ENCODE results near the gene OR1M1. TPM values are rescaled to one million over a fixed set of nuclear protein-coding genes. Genes with fewer than 3 reads are reported as not detected.

Gene OR1M1
- total RNA-seq, 3 donors from 2014 or later (not counting 1 experiment from before 2014, with no cell fraction given): not detected

- no peak overlapping the region for H3K4me3 ChIP-seq (ENCODE audit: low read length)
- no peaks in the 10 kb centered on the region for H3K4me1 Mint-ChIP-seq
- DNase-seq (no peak), ATAC-seq (no peak)
- H3K27ac ChIP-seq (ENCODE audit: low read length): no peak overlapping the region
- H3K36me3 ChIP-seq (ENCODE audit: control insufficient read depth, insufficient read depth, low read length): no peaks in the 10 kb centered on the region
- H3K9me3 Mint-ChIP-seq: no peaks in the 10 kb centered on the region
- intact Hi-C loops (cut with micrococcal nuclease): no loop called here
- no peaks in the 10 kb centered on the region for H3K9me3 ChIP-seq (ENCODE audit: control insufficient read depth, insufficient read depth, low read length)
- no peak overlapping the region for H3K4me3 Mint-ChIP-seq
- H3K36me3 Mint-ChIP-seq: no peaks in the 10 kb centered on the region
- WGBS (ENCODE audit: insufficient coverage): 77% methylated on average over 4 of the region's 4 CpGs
- H3K27me3 ChIP-seq (ENCODE audit: control insufficient read depth, insufficient read depth, low read length): no peaks in the 10 kb centered on the region
- H3K27me3 Mint-ChIP-seq (ENCODE audit: low read depth in 2 of 2): peaks cover 5 to 6% of the 10 kb centered on the region in 2 donors
- TF ChIP-seq CTCF (IDR thresholded peaks at IDR 0.05): no peak
- no peaks in the 10 kb centered on the region for H3K4me1 ChIP-seq (ENCODE audit: control insufficient read depth, insufficient read depth, low read length)
- H3K27ac Mint-ChIP-seq: no peak overlapping the region
Measured at GRCh38 chr19:9057505-9058258, 29.2 kb upstream of the OR1M1 start.

GRCh38 chr19:9058905-9059667, 27.8 kb upstream of the OR1M1 start:
- H3K9me3 Mint-ChIP-seq: no peaks in the 10 kb centered on the region
- intact Hi-C loops (cut with micrococcal nuclease): no loop called here
- peaks cover 5 to 6% of the 10 kb centered on the region in 2 donors for H3K27me3 Mint-ChIP-seq (ENCODE audit: low read depth in 2 of 2)

GRCh38 chr19:9060564-9061340, 26.1 kb upstream of the OR1M1 start:
- no peak overlapping the region for H3K27ac Mint-ChIP-seq
- intact Hi-C loops (cut with micrococcal nuclease): no loop called here
- WGBS (ENCODE audit: insufficient coverage): 83% methylated on average over 15 of the region's 17 CpGs
- H3K9me3 ChIP-seq (ENCODE audit: control insufficient read depth, insufficient read depth, low read length): no peaks in the 10 kb centered on the region
- no peak for TF ChIP-seq CTCF (IDR thresholded peaks at IDR 0.05)
- H3K36me3 ChIP-seq (ENCODE audit: control insufficient read depth, insufficient read depth, low read length): no peaks in the 10 kb centered on the region
- H3K4me3 Mint-ChIP-seq: no peak overlapping the region
- no peak for DNase-seq
- H3K4me1 ChIP-seq (ENCODE audit: control insufficient read depth, insufficient read depth, low read length): no peaks in the 10 kb centered on the region
- no peaks in the 10 kb centered on the region for H3K9me3 Mint-ChIP-seq
- peaks cover 3 to 6% of the 10 kb centered on the region in 2 donors for H3K27me3 Mint-ChIP-seq (ENCODE audit: low read depth in 2 of 2)
- no peaks in the 10 kb centered on the region for H3K27me3 ChIP-seq (ENCODE audit: control insufficient read depth, insufficient read depth, low read length)
- no peak overlapping the region for H3K4me3 ChIP-seq (ENCODE audit: low read length)
- H3K27ac ChIP-seq (ENCODE audit: low read length): no peak overlapping the region
- no peak for ATAC-seq
- H3K4me1 Mint-ChIP-seq: no peaks in the 10 kb centered on the region
- H3K36me3 Mint-ChIP-seq: no peaks in the 10 kb centered on the region

More at GRCh38 chr19:9058905-9059667, 27.8 kb upstream of the OR1M1 start:
- H3K4me3 ChIP-seq (ENCODE audit: low read length): no peak overlapping the region
- 81% methylated on average over 12 of the region's 12 CpGs for WGBS (ENCODE audit: insufficient coverage)
- Mint-ChIP-seq H3K27ac (no peak overlapping the region), H3K36me3 (no peaks in the 10 kb centered on the region), H3K4me3 (no peak overlapping the region), H3K4me1 (no peaks in the 10 kb centered on the region)
- no peak for ATAC-seq
- no peaks in the 10 kb centered on the region for H3K27me3 ChIP-seq (ENCODE audit: control insufficient read depth, insufficient read depth, low read length)
- no peaks in the 10 kb centered on the region for H3K9me3 ChIP-seq (ENCODE audit: control insufficient read depth, insufficient read depth, low read length)
- DNase-seq: no peak
- no peaks in the 10 kb centered on the region for H3K4me1 ChIP-seq (ENCODE audit: control insufficient read depth, insufficient read depth, low read length)
- H3K36me3 ChIP-seq (ENCODE audit: control insufficient read depth, insufficient read depth, low read length): no peaks in the 10 kb centered on the region
- no peak overlapping the region for H3K27ac ChIP-seq (ENCODE audit: low read length)
- no peak for TF ChIP-seq CTCF (IDR thresholded peaks at IDR 0.05)
